ENCODE results near the gene PPP5C.

DNA sequence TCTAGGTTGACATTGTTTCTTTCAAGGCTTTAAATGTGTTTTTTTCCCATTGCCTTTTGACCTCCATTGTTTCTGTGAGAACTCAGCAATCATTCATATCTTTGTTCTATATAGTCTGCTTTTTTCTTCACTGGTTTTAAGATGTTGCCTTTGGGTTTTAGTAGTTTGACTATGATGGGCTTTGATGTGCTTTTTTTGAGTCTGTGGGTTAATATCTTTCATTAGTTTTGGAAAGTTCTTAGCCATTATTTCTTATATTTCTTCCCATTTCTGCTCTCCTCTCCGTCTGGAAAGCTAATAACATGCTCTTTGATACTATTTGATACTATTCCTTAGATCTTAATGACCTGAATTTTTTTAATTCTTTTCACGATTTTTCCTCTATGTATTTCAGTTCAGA, 33.8 kb downstream of the PPP5C start:
- TF ChIP-seq, protein P1, sequence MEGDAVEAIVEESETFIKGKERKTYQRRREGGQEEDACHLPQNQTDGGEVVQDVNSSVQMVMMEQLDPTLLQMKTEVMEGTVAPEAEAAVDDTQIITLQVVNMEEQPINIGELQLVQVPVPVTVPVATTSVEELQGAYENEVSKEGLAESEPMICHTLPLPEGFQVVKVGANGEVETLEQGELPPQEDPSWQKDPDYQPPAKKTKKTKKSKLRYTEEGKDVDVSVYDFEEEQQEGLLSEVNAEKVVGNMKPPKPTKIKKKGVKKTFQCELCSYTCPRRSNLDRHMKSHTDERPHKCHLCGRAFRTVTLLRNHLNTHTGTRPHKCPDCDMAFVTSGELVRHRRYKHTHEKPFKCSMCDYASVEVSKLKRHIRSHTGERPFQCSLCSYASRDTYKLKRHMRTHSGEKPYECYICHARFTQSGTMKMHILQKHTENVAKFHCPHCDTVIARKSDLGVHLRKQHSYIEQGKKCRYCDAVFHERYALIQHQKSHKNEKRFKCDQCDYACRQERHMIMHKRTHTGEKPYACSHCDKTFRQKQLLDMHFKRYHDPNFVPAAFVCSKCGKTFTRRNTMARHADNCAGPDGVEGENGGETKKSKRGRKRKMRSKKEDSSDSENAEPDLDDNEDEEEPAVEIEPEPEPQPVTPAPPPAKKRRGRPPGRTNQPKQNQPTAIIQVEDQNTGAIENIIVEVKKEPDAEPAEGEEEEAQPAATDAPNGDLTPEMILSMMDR (IDR thresholded peaks at IDR 0.05) = no peak
- no peak for TF ChIP-seq POLR2A (IDR thresholded peaks at IDR 0.05; ENCODE audit: low read depth)
- no peak for TF ChIP-seq POLR2AphosphoS5 (IDR thresholded peaks at IDR 0.05)
- no peak for TF ChIP-seq EP300 (IDR thresholded peaks at IDR 0.05)
